KMS-11 (cell line): ENCODE measurements around the gene GNB1L.

Source experiments
- H2AFZ ChIP-seq: fragments of 200-600 bp; sonication (generic); 2 replicates; pipeline ENCODE4 v1.6.1; 2016; ENCODE audit warnings: antibody characterized with exemption, mixed run types, low read depth
- H3K27ac ChIP-seq: fragments of 200-600 bp; sonication (generic); 2 replicates; pipeline ENCODE4 v1.6.1; 2016; ENCODE audit warnings: mild to moderate bottlenecking, mixed run types
- H3K27me3 ChIP-seq: fragments of 200-600 bp; sonication (generic); 2 replicates; pipeline ENCODE4 v1.6.1; 2017; ENCODE audit warnings: mild to moderate bottlenecking, low read depth, mixed run types, moderate library complexity; ENCODE audit not compliant: insufficient read depth
- H3K36me3 ChIP-seq: fragments of 200-600 bp; sonication (generic); 2 replicates; pipeline ENCODE4 v1.6.1; 2017; ENCODE audit warnings: mild to moderate bottlenecking, mixed run types; ENCODE audit not compliant: insufficient read depth
- H3K4me1 ChIP-seq: fragments of 200-600 bp; sonication (generic); 2 replicates; pipeline ENCODE4 v1.6.1; 2016; ENCODE audit warnings: mild to moderate bottlenecking, low read depth, mixed run types; ENCODE audit not compliant: poor library complexity, severe bottlenecking
- H3K4me2 ChIP-seq: fragments of 200-600 bp; sonication (generic); 2 replicates; pipeline ENCODE4 v1.7.0; 2016; ENCODE audit warnings: mild to moderate bottlenecking, mixed run types
- H3K4me3 ChIP-seq: fragments of 200-600 bp; sonication (generic); IDR thresholded peaks from 2 replicates; pipeline ENCODE4 v1.6.1; 2017; ENCODE audit warnings: low read depth, low read length, mixed read lengths; ENCODE audit not compliant: insufficient read depth
- H3K79me2 ChIP-seq: fragments of 200-600 bp; sonication (generic); 2 replicates; pipeline ENCODE4 v1.6.1; 2016; ENCODE audit warnings: low read depth, mixed run types; ENCODE audit not compliant: insufficient read depth
- H3K9ac ChIP-seq: fragments of 200-600 bp; sonication (generic); 2 replicates; pipeline ENCODE4 v1.6.1; 2016; ENCODE audit warnings: mild to moderate bottlenecking, mixed run types
- H4K20me1 ChIP-seq: fragments of 200-600 bp; sonication (generic); 2 replicates; pipeline ENCODE4 v1.6.1; 2016; ENCODE audit warnings: mild to moderate bottlenecking, mixed run types; ENCODE audit not compliant: insufficient read depth
- TF ChIP-seq, protein P1 (sequence below): fragments of 200-600 bp; sonication (generic); conservative IDR thresholded peaks from 2 replicates; pipeline ENCODE4 v1.6.1; 2017; ENCODE audit warnings: low read depth, mild to moderate bottlenecking, antibody characterized with exemption, low read length, moderate library complexity, mixed read lengths

Gene GNB1L

DNA sequence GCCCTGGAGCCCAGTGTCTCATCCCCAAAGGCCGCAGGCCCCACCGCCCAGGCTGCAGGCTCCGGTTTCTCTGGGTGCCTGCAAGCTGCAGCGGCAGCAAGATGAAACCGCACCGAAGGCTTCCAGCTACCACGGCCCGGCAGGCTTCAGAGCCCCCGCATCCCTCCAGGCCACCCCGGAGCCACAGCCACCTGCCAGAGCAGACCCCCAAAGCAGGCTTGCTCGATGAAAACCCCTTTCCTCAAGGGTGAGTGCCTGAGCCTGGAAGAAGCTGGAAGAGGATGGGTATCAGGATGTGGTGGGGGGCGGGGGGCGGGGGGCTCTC is 24.5 kb upstream of the GNB1L start:
- H3K27ac ChIP-seq: no peak overlapping the region

DNA sequence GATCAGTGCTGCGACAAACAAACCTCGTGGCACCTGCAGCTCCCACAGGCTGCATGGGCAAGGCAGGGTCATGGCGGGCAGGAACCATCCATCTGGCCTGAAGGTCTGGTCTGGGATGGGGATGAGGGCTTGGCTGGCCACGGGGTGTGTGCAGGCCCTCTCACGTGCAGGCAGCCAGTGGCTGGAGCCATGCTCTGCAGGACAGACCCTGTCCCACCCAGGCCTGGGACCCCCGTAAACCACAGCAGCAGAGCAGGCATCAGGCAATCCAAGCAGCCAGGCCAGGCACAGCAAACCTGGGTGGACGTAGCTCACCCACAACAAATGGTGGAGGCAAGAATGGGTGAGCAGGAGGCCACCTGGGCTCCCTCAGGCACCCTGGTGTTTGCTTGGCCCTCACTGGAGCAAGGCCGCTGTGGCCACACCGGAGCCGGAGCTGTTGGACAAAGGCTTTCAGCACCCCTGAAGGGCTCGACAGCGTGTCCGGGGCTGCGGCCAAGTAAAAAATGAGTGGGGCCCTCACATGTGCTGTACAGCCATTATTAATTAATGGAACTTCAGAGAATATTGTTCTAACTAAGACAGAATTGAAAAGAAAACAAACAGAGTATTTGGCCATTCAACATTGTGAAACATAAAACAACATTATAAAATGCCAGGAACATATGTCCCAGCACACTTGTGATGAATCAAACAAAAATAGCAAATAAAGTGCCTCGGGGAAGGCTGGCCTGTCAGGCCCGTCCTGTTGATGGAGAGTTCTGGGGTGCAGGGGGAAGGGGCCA is 24.0 kb upstream of the GNB1L start:
- H3K27me3 ChIP-seq: no peaks in the 10 kb centered on the region
- H3K27ac ChIP-seq: no peak overlapping the region
- H2AFZ ChIP-seq: no peak overlapping the region
- no peaks in the 10 kb centered on the region for H3K4me1 ChIP-seq
- H3K9ac ChIP-seq: no peak overlapping the region
- H3K79me2 ChIP-seq: no peaks in the 10 kb centered on the region
- no peaks in the 10 kb centered on the region for H4K20me1 ChIP-seq
- no peak overlapping the region for H3K4me2 ChIP-seq
- TF ChIP-seq, protein P1, sequence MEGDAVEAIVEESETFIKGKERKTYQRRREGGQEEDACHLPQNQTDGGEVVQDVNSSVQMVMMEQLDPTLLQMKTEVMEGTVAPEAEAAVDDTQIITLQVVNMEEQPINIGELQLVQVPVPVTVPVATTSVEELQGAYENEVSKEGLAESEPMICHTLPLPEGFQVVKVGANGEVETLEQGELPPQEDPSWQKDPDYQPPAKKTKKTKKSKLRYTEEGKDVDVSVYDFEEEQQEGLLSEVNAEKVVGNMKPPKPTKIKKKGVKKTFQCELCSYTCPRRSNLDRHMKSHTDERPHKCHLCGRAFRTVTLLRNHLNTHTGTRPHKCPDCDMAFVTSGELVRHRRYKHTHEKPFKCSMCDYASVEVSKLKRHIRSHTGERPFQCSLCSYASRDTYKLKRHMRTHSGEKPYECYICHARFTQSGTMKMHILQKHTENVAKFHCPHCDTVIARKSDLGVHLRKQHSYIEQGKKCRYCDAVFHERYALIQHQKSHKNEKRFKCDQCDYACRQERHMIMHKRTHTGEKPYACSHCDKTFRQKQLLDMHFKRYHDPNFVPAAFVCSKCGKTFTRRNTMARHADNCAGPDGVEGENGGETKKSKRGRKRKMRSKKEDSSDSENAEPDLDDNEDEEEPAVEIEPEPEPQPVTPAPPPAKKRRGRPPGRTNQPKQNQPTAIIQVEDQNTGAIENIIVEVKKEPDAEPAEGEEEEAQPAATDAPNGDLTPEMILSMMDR: no peak
- H3K4me3 ChIP-seq: no peak overlapping the region
- no peaks in the 10 kb centered on the region for H3K36me3 ChIP-seq

More for the DNA sequence above, 24.5 kb upstream of the GNB1L start:
- Histone ChIP-seq H2AFZ (no peak overlapping the region), H3K4me3 (no peak overlapping the region), H3K79me2 (no peaks in the 10 kb centered on the region), H3K27me3 (no peaks in the 10 kb centered on the region), H3K36me3 (no peaks in the 10 kb centered on the region), H3K4me1 (no peaks in the 10 kb centered on the region), H3K4me2 (no peak overlapping the region), H4K20me1 (no peaks in the 10 kb centered on the region), H3K9ac (no peak overlapping the region)
- TF ChIP-seq, protein P1: no peak

DNA sequence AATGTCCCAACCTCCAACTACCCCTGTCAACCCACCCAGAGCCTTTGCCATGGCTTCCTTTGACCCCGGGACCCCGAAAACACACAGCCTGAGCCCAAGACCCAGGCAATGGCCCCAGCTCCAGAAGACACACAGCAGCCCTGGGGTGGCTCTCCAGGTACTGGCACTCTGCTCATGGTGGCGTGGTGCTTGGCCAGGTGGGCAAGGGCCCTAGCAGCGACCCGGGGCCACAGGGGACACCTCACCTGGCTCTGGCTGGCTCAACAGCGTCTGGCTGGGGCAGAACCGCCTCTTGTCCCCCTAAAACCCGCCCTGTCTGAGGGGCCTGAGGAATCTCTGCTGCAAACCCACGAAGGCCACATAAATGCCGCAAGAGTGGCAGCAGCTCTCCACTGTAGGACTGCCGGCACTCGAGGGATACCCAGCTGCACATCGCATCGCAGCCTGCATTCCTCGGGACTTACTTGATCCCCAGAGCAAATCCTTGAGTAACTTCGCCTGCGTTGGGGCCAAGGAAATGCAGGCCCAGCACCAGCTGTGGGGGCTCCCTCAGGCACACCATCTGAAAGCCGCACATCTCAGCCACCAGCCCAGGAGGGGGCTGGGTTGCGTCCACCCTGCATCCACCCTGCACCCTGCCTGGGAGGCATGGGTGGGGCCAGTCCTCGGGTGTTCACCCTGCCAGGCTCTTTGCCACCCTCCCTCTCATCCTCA is 23.1 kb upstream of the GNB1L start:
- Histone ChIP-seq H2AFZ (no peak overlapping the region), H3K79me2 (no peaks in the 10 kb centered on the region), H3K36me3 (no peaks in the 10 kb centered on the region), H3K4me3 (no peak overlapping the region), H3K4me1 (no peaks in the 10 kb centered on the region), H3K4me2 (no peak overlapping the region), H3K9ac (no peak overlapping the region), H4K20me1 (no peaks in the 10 kb centered on the region), H3K27ac (no peak overlapping the region), H3K27me3 (no peaks in the 10 kb centered on the region)
- TF ChIP-seq, protein P1: no peak

DNA sequence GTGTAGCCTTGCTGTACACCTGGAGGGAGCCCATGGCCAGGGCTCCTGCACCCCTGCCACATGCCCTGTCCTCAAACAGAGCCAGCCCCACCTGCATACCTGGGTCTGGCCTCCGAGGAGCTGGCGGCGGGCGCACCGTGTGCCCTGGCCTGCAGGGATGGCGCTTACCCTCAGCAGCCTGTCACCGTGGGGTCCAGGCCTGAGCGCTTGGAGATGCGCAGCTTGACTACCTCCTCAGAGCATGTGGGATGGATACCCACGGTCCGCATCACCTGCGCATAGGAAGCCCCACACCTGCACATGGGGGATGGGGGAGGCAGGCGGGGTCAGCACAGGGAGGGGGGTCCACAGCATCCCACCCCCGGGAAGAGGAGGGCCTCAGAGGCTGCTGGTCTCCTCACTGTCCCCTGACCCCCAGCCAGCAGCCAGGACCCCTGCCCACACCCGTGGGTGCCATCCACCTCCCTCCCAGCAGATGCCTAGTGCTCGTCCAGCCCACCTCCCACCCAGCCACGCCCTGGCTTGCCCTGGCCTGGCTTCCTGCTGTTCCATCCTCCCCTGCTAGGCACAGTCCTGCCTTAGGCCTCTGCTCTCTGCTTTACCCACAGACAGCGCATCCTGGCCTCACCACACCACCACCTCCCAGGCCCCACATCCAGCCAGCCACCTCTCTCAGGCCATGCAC is 22.4 kb upstream of the GNB1L start:
- H3K79me2 ChIP-seq: no peaks in the 10 kb centered on the region
- no peak overlapping the region for H3K9ac ChIP-seq
- no peak overlapping the region for H3K27ac ChIP-seq
- no peaks in the 10 kb centered on the region for H3K27me3 ChIP-seq
- H4K20me1 ChIP-seq: no peaks in the 10 kb centered on the region
- no peak overlapping the region for H3K4me2 ChIP-seq
- H3K36me3 ChIP-seq: no peaks in the 10 kb centered on the region
- no peaks in the 10 kb centered on the region for H3K4me1 ChIP-seq
- TF ChIP-seq, protein P1: no peak
- H3K4me3 ChIP-seq: no peak overlapping the region
- H2AFZ ChIP-seq: no peak overlapping the region
